ENCODE measurements around the gene ATP8B3. TPM values are rescaled to one million over a fixed set of nuclear protein-coding genes. Genes with fewer than 3 reads are reported as not detected.
A peak's percentile ranks its signal among the peaks of the same experiment; 100 is the strongest.

Gene ATP8B3
- total RNA-seq, 1 donor from 2014 or later: 1.1 TPM

GRCh38 chr19:1848399-1849131, 36.5 kb upstream of the ATP8B3 start, which contains the start of gene REXO1:
REXO1 (minus strand) TSS chr19:1848483; CDS start chr19:1848358, 125 bp downstream.
- H3K27ac Mint-ChIP-seq (ENCODE audit: unreplicated experiment): peak within 1 kb of the TSS; percentile 97
- H3K27me3 Mint-ChIP-seq (ENCODE audit: low read depth): no peaks in the 10 kb centered on the region
- H3K36me3 Mint-ChIP-seq (ENCODE audit: low read depth): no peaks in the 10 kb centered on the region
- DNase-seq (ENCODE audit: low read depth, low spot score): peak; percentile 99
- peaks cover 19% of the 10 kb centered on the region for H3K4me1 Mint-ChIP-seq
- peak within 1 kb of the TSS; percentile 94 for H3K4me3 Mint-ChIP-seq
- no peaks in the 10 kb centered on the region for H3K9me3 Mint-ChIP-seq
- TF ChIP-seq CTCF (conservative IDR thresholded peaks at IDR 0.05): peak; percentile 98

GRCh38 chr19:1847684-1848398, 35.8 kb upstream of the ATP8B3 start:
- no peaks in the 10 kb centered on the region for H3K36me3 Mint-ChIP-seq (ENCODE audit: low read depth)
- H3K27me3 Mint-ChIP-seq (ENCODE audit: low read depth): no peaks in the 10 kb centered on the region
- DNase-seq (ENCODE audit: low read depth, low spot score): no peak
- no peak for TF ChIP-seq CTCF (conservative IDR thresholded peaks at IDR 0.05)
- H3K9me3 Mint-ChIP-seq: no peaks in the 10 kb centered on the region
- H3K4me3 Mint-ChIP-seq: peak overlapping the region; percentile 94
- H3K4me1 Mint-ChIP-seq: peaks cover 16% of the 10 kb centered on the region
- peak overlapping the region; percentile 97 for H3K27ac Mint-ChIP-seq (ENCODE audit: unreplicated experiment)

GRCh38 chr19:1847348-1847683, 35.2 kb upstream of the ATP8B3 start:
- Mint-ChIP-seq H3K9me3 (no peaks in the 10 kb centered on the region), H3K4me1 (peaks cover 16% of the 10 kb centered on the region), H3K27ac (ENCODE audit: unreplicated experiment) (peak overlapping the region; percentile 97), H3K4me3 (peak overlapping the region; percentile 94), H3K27me3 (ENCODE audit: low read depth) (no peaks in the 10 kb centered on the region), H3K36me3 (ENCODE audit: low read depth) (no peaks in the 10 kb centered on the region)
- DNase-seq (ENCODE audit: low read depth, low spot score): no peak
- no peak for TF ChIP-seq CTCF (conservative IDR thresholded peaks at IDR 0.05)

- Mint-ChIP-seq H3K27ac (ENCODE audit: unreplicated experiment) (no peak overlapping the region), H3K27me3 (ENCODE audit: low read depth) (no peaks in the 10 kb centered on the region)
Measured at GRCh38 chr19:1846517-1847204, 34.6 kb upstream of the ATP8B3 start.

More at GRCh38 chr19:1846517-1847204, 34.6 kb upstream of the ATP8B3 start:
- no peak for TF ChIP-seq CTCF (conservative IDR thresholded peaks at IDR 0.05)
- Mint-ChIP-seq H3K4me3 (peak overlapping the region; percentile 94), H3K4me1 (peaks cover 16% of the 10 kb centered on the region), H3K9me3 (no peaks in the 10 kb centered on the region), H3K36me3 (ENCODE audit: low read depth) (no peaks in the 10 kb centered on the region)
- no peak for DNase-seq (ENCODE audit: low read depth, low spot score)
